H54 (cell line): ENCODE results near the gene LRRC8D.

Source experiments
- DNase-seq: peaks from one replicate; pipeline ENCODE4 v3.0.0; 2011; ENCODE audit warnings: low spot score, mixed read lengths; ENCODE audit not compliant: insufficient read length
- FAIRE-seq: peaks from 3 replicates; lab custom pipeline; 2011; peaks lifted over from hg19 to GRCh38; lab: Jason Lieb, UNC
- POLR2A ChIP-seq: IDR thresholded peaks from 2 replicates; pipeline ENCODE4 v1.6.1; 2011; ENCODE audit warnings: low read depth, mild to moderate bottlenecking, low read length

LRRC8D gene

DNA sequence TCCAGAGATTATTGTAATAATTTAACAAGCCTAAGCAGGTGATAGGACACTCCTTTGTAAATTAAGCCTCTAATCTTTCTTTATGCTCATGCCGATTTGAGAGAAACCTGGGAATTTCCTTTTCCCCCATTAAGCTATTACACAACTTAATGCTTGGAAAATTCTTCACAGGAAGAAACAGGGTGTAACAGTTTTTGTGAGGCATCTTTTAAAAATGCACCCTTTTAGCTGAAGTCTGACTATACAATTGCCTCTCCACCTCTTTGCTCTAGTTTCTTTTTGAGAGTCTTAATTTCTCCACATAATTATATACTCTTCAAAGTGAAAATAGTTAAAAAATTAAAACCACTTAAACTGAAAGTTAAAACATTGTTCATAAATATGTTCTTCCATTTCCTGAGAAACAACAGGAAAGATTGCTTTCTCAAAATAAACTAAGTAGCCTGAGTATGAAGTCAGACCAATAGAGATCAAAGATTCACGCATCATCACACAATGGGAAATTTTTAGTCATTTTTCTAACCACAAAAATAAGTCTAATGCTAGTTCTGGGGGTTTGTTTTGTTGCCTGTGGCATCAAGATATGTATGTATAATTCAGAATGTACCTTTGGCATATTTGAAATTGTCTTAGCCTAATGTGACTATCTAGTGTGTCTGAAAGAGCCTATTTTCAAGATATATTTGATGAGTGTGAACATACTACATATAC, 34.7 kb downstream of the LRRC8D start:
- DNase-seq (no peak), FAIRE-seq (peak; percentile 85)
- no peak for TF ChIP-seq POLR2A

GRCh38 chr1:89863165-89863830, 42.5 kb downstream of the LRRC8D start:
- FAIRE-seq, result no peak
- no peak for TF ChIP-seq POLR2A
- DNase-seq, result no peak

- no peak for TF ChIP-seq POLR2A
- no peak for DNase-seq
- FAIRE-seq, result peak; percentile 88
These were observed 44.9 kb downstream of the LRRC8D start for GRCh38 chr1:89865498-89866382.

DNA sequence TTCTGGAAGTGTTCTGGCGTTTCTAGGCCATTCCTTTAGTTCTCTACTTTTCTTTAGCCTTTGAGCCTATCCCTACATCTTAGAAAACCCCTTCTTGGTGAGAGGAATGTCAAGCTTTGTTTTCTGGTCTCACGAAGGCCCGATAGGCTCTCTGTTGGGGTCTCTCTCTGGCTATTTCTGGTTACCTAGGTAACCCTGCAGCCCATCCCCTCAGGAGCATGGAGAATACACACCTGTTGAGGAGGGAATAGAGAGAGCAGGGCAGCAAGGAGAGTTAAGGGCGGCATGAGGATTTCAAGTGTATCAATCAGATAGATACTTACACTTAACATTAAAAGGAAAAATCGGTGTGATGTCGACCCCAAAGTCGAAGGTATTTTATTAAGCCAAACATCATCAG, 45.7 kb downstream of the LRRC8D start:
- FAIRE-seq, result no peak
- no peak for DNase-seq
- TF ChIP-seq POLR2A, result no peak

DNA sequence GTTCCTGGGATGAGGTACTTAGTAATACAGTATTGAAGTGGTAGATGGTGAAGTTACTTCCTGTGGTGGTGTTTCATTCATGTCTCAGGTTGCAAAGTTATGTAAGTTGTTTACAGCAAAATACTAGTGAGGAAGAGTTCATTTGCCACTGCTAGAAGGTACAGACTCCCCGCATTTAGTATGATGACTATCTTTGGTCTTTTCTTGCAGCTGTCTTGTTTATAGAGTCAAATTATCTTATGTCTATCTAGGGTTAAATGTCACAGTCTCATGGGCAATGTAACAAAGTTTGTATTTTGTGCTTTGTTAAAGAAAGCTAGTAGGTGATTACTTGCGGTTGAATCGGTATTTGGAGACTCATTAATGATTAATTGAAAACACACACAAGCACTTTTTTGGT, 50.2 kb downstream of the LRRC8D start:
- no peak for TF ChIP-seq POLR2A
- DNase-seq, result no peak
- FAIRE-seq, result peak; percentile 38

GRCh38 chr1:89871768-89872473, 51.1 kb downstream of the LRRC8D start:
- FAIRE-seq, result peak; percentile 52
- TF ChIP-seq POLR2A, result no peak

DNA sequence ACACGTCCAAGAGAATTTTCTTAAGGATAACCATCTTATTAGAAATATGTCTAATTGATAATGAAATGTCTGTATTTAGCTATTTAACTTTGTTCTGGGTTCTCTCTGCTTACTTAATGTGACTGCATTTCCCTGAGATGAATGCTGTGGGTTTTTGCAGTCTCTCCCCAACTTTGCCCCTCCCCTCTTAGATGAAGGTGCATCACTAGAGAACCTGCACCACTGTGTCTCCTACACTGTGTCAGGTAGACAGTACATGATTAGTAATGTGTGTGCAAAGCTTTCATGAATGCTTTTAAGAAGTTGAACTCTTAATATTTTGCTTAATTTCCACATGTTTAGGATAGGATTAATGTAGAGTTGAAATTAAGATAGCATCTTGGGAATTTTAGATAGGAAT, 51.7 kb downstream of the LRRC8D start:
- FAIRE-seq (no peak), DNase-seq (no peak)
- TF ChIP-seq POLR2A, result no peak

More at GRCh38 chr1:89871768-89872473, 51.1 kb downstream of the LRRC8D start:
- DNase-seq, result no peak

- no peak for DNase-seq
- FAIRE-seq, result no peak
- TF ChIP-seq POLR2A, result no peak
These were observed 52.5 kb downstream of the LRRC8D start for GRCh38 chr1:89873288-89873687.

- TF ChIP-seq POLR2A, result no peak
- FAIRE-seq, result peak; percentile 20
- DNase-seq, result no peak
These were observed 52.9 kb downstream of the LRRC8D start for GRCh38 chr1:89873770-89874169.

GRCh38 chr1:89876463-89876862, 55.6 kb downstream of the LRRC8D start:
- TF ChIP-seq POLR2A, result no peak
- FAIRE-seq, result no peak
- no peak for DNase-seq

DNA sequence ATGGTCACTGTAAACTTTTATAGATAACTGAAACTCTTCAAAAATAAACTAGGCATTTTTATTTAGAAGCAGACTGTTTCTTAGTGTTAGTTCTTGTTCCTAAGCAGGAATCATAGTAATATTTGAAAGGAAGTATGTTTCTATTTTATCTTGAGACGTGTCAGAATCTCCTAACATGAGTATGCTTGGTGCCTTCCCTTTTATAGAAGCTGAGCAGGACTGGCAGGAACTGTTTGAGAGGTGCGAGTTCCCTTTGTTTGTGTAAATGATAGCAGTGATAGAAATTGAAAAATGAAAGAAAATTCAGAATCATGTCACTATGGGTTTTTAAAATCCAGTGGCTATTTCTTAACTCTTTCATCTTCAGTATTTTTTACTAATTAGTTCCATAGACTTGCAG, 56.9 kb downstream of the LRRC8D start:
- no peak for DNase-seq
- no peak for FAIRE-seq
- TF ChIP-seq POLR2A, result no peak

DNA sequence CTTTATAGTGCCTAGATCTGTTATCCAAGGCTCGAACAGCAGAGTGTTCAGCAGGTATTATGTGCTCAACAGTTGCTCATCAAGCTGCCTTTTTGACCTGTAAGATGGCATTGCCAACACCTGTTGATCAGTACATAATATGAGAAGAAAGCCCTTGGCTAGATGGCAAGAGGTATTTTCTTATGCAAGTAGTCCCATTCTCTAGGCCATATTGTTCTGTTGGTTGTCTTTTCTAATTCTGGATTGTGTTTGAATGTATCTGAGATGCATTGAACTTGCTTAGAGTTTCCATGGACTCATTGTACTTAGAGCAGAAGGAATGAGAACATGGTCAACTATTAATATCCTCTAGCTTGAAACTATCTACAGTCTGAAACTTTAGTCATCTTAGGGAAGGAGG, 57.4 kb downstream of the LRRC8D start:
- no peak for FAIRE-seq
- no peak for TF ChIP-seq POLR2A

GRCh38 chr1:89880679-89881078, 59.8 kb downstream of the LRRC8D start:
- no peak for DNase-seq
- no peak for TF ChIP-seq POLR2A
- FAIRE-seq, result no peak

More for the DNA sequence above, 57.4 kb downstream of the LRRC8D start:
- DNase-seq, result no peak
